ENCODE measurements around the gene TMEM120B. TPM values are rescaled to one million over a fixed set of nuclear protein-coding genes. Genes with fewer than 3 reads are reported as not detected.
A peak's percentile ranks its signal among the peaks of the same experiment; 100 is the strongest.

The TMEM120B gene
- total and polyA plus RNA-seq, 2 of the 13 experiments (the other 11 are each of a cell fraction or from before 2014, with no cell fraction given) = 7.1 to 12.9 TPM

DNA sequence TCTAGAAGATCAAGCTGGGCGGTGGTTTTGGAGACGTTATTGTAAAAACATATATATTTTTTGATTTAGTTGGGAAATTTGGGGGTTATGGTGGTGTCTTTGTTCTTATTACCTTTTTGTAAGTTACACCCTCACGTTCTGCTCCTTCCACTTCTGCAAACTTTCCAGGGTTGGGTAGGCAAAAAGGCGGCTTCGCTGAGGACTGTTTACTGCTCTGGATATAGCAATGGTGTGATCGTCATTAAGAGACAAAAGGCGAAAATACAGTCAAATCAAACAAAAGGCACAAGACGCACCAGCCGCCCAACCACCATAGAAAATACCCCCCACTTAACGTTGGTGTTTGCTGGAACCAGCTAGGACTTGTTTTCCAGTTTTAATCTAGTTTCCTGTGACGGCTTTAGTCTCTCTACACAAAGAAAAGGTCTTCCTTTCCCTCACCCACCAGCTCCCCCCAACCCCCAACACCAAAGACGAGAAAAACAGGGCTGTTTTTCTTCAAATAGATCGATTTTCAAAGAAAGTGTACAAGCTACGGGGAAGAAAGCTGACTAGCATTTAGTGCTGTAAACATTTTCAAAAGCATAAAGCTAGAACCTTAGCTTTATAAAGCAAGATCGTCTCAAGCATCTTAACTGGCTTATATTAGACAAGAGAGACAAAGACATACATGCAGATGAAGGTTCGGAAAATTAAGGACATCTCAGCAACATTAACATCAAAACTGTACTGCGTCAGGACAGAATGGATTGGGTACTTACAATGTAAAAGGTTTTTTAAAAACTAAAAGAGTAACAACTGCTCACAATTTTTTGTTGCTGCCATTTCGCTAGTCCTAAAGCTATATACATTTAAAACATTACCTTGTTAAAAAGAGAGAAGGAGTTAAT is 89.3 kb downstream of the TMEM120B start (continued):
- TF ChIP-seq NFYB (CRISPR knock-in tag; IDR thresholded peaks at IDR 0.05) = no peak
- TF ChIP-seq SIN3B (IDR thresholded peaks at IDR 0.05; ENCODE audit: low read length) = 0 out of 2 replicates have a peak, but pooled peaks have one; percentile 39
- no peak for TF ChIP-seq KMT2A (CRISPR knock-in tag; IDR thresholded peaks at IDR 0.05)
- TF ChIP-seq MXI1 (IDR thresholded peaks at IDR 0.05; ENCODE audit: borderline replicate concordance, low read depth, low read length) = no peak
- TF ChIP-seq ZKSCAN1 (IDR thresholded peaks at IDR 0.05; ENCODE audit: low read length) = no peak
- TF ChIP-seq ZNF773 (CRISPR knock-in tag; IDR thresholded peaks at IDR 0.05; ENCODE audit: borderline replicate concordance) = no peak
- TF ChIP-seq PPARG (CRISPR knock-in tag; conservative IDR thresholded peaks at IDR 0.05) = no peak
- TF ChIP-seq CCAR2 (optimal IDR thresholded peaks at IDR 0.05; ENCODE audit: low read depth, low read length) = no peak
- TF ChIP-seq ZNF296 (CRISPR knock-in tag; conservative IDR thresholded peaks at IDR 0.05) = no peak
- TF ChIP-seq ARNT (IDR thresholded peaks at IDR 0.05) = no peak
- no peak for TF ChIP-seq ZSCAN29 (CRISPR knock-in tag; conservative IDR thresholded peaks at IDR 0.05)
- no peak for TF ChIP-seq ZNF567 (CRISPR knock-in tag; IDR thresholded peaks at IDR 0.05; ENCODE audit: borderline replicate concordance)
- peak; percentile 58 for TF ChIP-seq POLR2G (IDR thresholded peaks at IDR 0.05; ENCODE audit: low read depth, low read length)
- peak; percentile 83; the same call in 1 of the 2 replicates for TF ChIP-seq ZC3H4 (CRISPR knock-in tag; IDR thresholded peaks at IDR 0.05; ENCODE audit: borderline replicate concordance)
- TF ChIP-seq, protein P1, sequence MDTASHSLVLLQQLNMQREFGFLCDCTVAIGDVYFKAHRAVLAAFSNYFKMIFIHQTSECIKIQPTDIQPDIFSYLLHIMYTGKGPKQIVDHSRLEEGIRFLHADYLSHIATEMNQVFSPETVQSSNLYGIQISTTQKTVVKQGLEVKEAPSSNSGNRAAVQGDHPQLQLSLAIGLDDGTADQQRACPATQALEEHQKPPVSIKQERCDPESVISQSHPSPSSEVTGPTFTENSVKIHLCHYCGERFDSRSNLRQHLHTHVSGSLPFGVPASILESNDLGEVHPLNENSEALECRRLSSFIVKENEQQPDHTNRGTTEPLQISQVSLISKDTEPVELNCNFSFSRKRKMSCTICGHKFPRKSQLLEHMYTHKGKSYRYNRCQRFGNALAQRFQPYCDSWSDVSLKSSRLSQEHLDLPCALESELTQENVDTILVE (CRISPR knock-in tag; IDR thresholded peaks at IDR 0.05) = no peak
- no peak for TF ChIP-seq HNRNPLL (IDR thresholded peaks at IDR 0.05; ENCODE audit: low read depth, low read length, poor library complexity, severe bottlenecking)
- TF ChIP-seq, protein P2, sequence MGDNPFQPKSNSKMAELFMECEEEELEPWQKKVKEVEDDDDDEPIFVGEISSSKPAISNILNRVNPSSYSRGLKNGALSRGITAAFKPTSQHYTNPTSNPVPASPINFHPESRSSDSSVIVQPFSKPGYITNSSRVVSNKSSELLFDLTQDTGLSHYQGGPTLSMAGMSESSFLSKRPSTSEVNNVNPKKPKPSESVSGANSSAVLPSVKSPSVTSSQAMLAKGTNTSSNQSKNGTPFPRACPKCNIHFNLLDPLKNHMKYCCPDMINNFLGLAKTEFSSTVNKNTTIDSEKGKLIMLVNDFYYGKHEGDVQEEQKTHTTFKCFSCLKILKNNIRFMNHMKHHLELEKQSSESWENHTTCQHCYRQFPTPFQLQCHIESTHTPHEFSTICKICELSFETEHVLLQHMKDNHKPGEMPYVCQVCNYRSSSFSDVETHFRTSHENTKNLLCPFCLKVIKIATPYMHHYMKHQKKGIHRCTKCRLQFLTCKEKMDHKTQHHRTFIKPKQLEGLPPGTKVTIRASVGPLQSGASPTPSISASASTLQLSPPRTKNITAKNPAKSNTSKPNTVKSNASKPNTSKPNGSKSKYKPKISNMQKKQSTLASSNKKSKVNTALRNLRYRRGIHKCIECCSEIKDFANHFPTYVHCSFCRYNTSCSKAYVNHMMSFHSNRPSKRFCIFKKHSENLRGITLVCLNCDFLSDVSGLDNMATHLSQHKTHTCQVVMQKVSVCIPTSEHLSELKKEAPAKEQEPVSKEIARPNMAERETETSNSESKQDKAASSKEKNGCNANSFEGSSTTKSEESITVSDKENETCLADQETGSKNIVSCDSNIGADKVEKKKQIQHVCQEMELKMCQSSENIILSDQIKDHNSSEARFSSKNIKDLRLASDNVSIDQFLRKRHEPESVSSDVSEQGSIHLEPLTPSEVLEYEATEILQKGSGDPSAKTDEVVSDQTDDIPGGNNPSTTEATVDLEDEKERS (CRISPR knock-in tag; IDR thresholded peaks at IDR 0.05) = 0 out of 2 replicates have a peak, but pooled peaks have one; percentile 6
- no peak for TF ChIP-seq NR3C1 (CRISPR knock-in tag; IDR thresholded peaks at IDR 0.05)
- no peak for TF ChIP-seq ZFY (CRISPR knock-in tag; IDR thresholded peaks at IDR 0.05)
- no peak for TF ChIP-seq PHF20 (CRISPR knock-in tag; IDR thresholded peaks at IDR 0.05)
- TF ChIP-seq, protein P3, sequence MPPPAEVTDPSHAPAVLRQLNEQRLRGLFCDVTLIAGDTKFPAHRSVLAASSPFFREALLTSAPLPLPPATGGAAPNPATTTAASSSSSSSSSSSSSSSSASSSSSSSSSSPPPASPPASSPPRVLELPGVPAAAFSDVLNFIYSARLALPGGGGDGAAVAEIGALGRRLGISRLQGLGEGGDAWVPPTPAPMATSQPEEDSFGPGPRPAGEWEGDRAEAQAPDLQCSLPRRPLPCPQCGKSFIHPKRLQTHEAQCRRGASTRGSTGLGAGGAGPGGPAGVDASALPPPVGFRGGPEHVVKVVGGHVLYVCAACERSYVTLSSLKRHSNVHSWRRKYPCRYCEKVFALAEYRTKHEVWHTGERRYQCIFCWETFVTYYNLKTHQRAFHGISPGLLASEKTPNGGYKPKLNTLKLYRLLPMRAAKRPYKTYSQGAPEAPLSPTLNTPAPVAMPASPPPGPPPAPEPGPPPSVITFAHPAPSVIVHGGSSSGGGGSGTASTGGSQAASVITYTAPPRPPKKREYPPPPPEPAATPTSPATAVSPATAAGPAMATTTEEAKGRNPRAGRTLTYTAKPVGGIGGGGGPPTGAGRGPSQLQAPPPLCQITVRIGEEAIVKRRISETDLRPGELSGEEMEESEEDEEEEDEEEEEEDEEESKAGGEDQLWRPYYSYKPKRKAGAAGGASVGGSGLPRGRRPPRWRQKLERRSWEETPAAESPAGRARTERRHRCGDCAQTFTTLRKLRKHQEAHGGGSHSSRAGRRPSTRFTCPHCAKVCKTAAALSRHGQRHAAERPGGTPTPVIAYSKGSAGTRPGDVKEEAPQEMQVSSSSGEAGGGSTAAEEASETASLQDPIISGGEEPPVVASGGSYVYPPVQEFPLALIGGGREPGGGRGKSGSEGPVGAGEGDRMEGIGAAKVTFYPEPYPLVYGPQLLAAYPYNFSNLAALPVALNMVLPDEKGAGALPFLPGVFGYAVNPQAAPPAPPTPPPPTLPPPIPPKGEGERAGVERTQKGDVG (CRISPR knock-in tag; IDR thresholded peaks at IDR 0.05; ENCODE audit: borderline replicate concordance) = no peak
- TF ChIP-seq, protein P4, sequence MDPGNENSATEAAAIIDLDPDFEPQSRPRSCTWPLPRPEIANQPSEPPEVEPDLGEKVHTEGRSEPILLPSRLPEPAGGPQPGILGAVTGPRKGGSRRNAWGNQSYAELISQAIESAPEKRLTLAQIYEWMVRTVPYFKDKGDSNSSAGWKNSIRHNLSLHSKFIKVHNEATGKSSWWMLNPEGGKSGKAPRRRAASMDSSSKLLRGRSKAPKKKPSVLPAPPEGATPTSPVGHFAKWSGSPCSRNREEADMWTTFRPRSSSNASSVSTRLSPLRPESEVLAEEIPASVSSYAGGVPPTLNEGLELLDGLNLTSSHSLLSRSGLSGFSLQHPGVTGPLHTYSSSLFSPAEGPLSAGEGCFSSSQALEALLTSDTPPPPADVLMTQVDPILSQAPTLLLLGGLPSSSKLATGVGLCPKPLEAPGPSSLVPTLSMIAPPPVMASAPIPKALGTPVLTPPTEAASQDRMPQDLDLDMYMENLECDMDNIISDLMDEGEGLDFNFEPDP (CRISPR knock-in tag; conservative IDR thresholded peaks at IDR 0.05) = no peak
